Measurements from ENCODE around the gene NFASC. TPM values are rescaled to one million over a fixed set of nuclear protein-coding genes. Genes with fewer than 3 reads are reported as not detected.

Gene NFASC
- total and polyA plus RNA-seq, 4 experiments from 2014 or later: not detected

- no peak overlapping the region for H3K27ac Mint-ChIP-seq
- no peaks in the 10 kb centered on the region for H3K36me3 ChIP-seq (ENCODE audit: insufficient read depth, low read length)
- ChIA-PET POLR2A (ENCODE audit: partially characterized antibody) (no interaction called here), CTCF (ENCODE audit: partially characterized antibody) (no interaction called here)
- intact Hi-C loops (cut with micrococcal nuclease): no loop called here
- H3K4me1 Mint-ChIP-seq: no peaks in the 10 kb centered on the region
- H3K4me1 ChIP-seq (ENCODE audit: insufficient read depth, low read length): no peaks in the 10 kb centered on the region
- H3K27ac ChIP-seq (ENCODE audit: low read depth, low read length): no peak overlapping the region
- no peaks in the 10 kb centered on the region for H3K27me3 ChIP-seq (ENCODE audit: insufficient read depth, low read length)
- no peak overlapping the region for H3K4me3 ChIP-seq (ENCODE audit: low read length in 2 of 2)
- DNase-seq: no peak
- H3K9me3 ChIP-seq (ENCODE audit: control insufficient read depth in 1 of 2, low read length in 2 of 2): no peaks in the 10 kb centered on the region
- no peaks in the 10 kb centered on the region for H3K36me3 Mint-ChIP-seq
- H3K4me3 Mint-ChIP-seq: no peak overlapping the region
- peaks cover 0 to 13% of the 10 kb centered on the region in 2 donors for H3K27me3 Mint-ChIP-seq
- no peaks in the 10 kb centered on the region for H3K9me3 Mint-ChIP-seq
Observed at GRCh38 chr1:204868340-204868700, 2.3 kb upstream of the NFASC start.

- Mint-ChIP-seq H3K27me3 (peaks cover 0 to 13% of the 10 kb centered on the region in 2 donors), H3K27ac (no peak overlapping the region), H3K36me3 (no peaks in the 10 kb centered on the region), H3K9me3 (no peaks in the 10 kb centered on the region), H3K4me1 (no peaks in the 10 kb centered on the region), H3K4me3 (no peak overlapping the region)
- no peak overlapping the region for H3K4me3 ChIP-seq (ENCODE audit: low read length in 2 of 2)
- no peaks in the 10 kb centered on the region for H3K9me3 ChIP-seq (ENCODE audit: control insufficient read depth in 1 of 2, low read length in 2 of 2)
- no peak overlapping the region for H3K27ac ChIP-seq (ENCODE audit: low read depth, low read length)
- no peaks in the 10 kb centered on the region for H3K36me3 ChIP-seq (ENCODE audit: insufficient read depth, low read length)
- ChIA-PET POLR2A (ENCODE audit: partially characterized antibody) (no interaction called here), CTCF (ENCODE audit: partially characterized antibody) (no interaction called here)
- no peak for DNase-seq
- no peaks in the 10 kb centered on the region for H3K4me1 ChIP-seq (ENCODE audit: insufficient read depth, low read length)
- H3K27me3 ChIP-seq (ENCODE audit: insufficient read depth, low read length): no peaks in the 10 kb centered on the region
- intact Hi-C loops (cut with micrococcal nuclease): no loop called here
Observed at GRCh38 chr1:204869097-204869496, 1.6 kb upstream of the NFASC start.

- no peak for DNase-seq
- Mint-ChIP-seq H3K4me1 (no peaks in the 10 kb centered on the region), H3K4me3 (no peak overlapping the region), H3K36me3 (no peaks in the 10 kb centered on the region), H3K27me3 (peaks cover 2 to 16% of the 10 kb centered on the region in 2 donors), H3K9me3 (no peaks in the 10 kb centered on the region), H3K27ac (no peak overlapping the region)
- H3K27me3 ChIP-seq (ENCODE audit: insufficient read depth, low read length): no peaks in the 10 kb centered on the region
- intact Hi-C loops (cut with micrococcal nuclease): no loop called here
- H3K4me1 ChIP-seq (ENCODE audit: insufficient read depth, low read length): no peaks in the 10 kb centered on the region
- H3K9me3 ChIP-seq (ENCODE audit: control insufficient read depth in 1 of 2, low read length in 2 of 2): no peaks in the 10 kb centered on the region
- H3K27ac ChIP-seq (ENCODE audit: low read depth, low read length): no peak overlapping the region
- POLR2A ChIA-PET (ENCODE audit: partially characterized antibody): no interaction called here
- CTCF ChIA-PET (ENCODE audit: partially characterized antibody): no interaction called here
- H3K36me3 ChIP-seq (ENCODE audit: insufficient read depth, low read length): no peaks in the 10 kb centered on the region
- H3K4me3 ChIP-seq (ENCODE audit: low read length in 2 of 2): no peak overlapping the region
Observed at GRCh38 chr1:204871405-204872037, 859 bp downstream of the NFASC start.

- ChIA-PET CTCF (ENCODE audit: partially characterized antibody) (no interaction called here), POLR2A (ENCODE audit: partially characterized antibody) (no interaction called here)
- no peak overlapping the region for H3K27ac ChIP-seq (ENCODE audit: low read depth, low read length)
- H3K27me3 ChIP-seq (ENCODE audit: insufficient read depth, low read length): no peaks in the 10 kb centered on the region
- H3K9me3 Mint-ChIP-seq: no peaks in the 10 kb centered on the region
- H3K4me3 ChIP-seq (ENCODE audit: low read length in 2 of 2): no peak overlapping the region
- no peaks in the 10 kb centered on the region for H3K9me3 ChIP-seq (ENCODE audit: control insufficient read depth in 1 of 2, low read length in 2 of 2)
- H3K27ac Mint-ChIP-seq: no peak overlapping the region
- intact Hi-C loops (cut with micrococcal nuclease): no loop called here
- H3K27me3 Mint-ChIP-seq: peaks cover 2 to 12% of the 10 kb centered on the region in 2 donors
- H3K36me3 Mint-ChIP-seq: no peaks in the 10 kb centered on the region
- H3K4me3 Mint-ChIP-seq: no peak overlapping the region
- no peak for DNase-seq
- no peaks in the 10 kb centered on the region for H3K4me1 Mint-ChIP-seq
- H3K36me3 ChIP-seq (ENCODE audit: insufficient read depth, low read length): no peaks in the 10 kb centered on the region
- no peaks in the 10 kb centered on the region for H3K4me1 ChIP-seq (ENCODE audit: insufficient read depth, low read length)
Observed at GRCh38 chr1:204872262-204872881, 1.7 kb downstream of the NFASC start.

- peaks cover 6 to 11% of the 10 kb centered on the region in 2 donors for H3K27me3 Mint-ChIP-seq
- CTCF ChIA-PET (ENCODE audit: partially characterized antibody): no interaction called here
Observed at GRCh38 chr1:204873176-204873575, 2.5 kb downstream of the NFASC start.

GRCh38 chr1:204873714-204874113 is 3.1 kb downstream of the NFASC start:
- Mint-ChIP-seq H3K27ac (no peak overlapping the region), H3K9me3 (no peaks in the 10 kb centered on the region), H3K27me3 (peaks cover 6 to 11% of the 10 kb centered on the region in 2 donors), H3K36me3 (no peaks in the 10 kb centered on the region), H3K4me3 (no peak overlapping the region), H3K4me1 (no peaks in the 10 kb centered on the region)
- POLR2A ChIA-PET (ENCODE audit: partially characterized antibody): no interaction called here
- Histone ChIP-seq H3K27me3 (ENCODE audit: insufficient read depth, low read length) (no peaks in the 10 kb centered on the region), H3K27ac (ENCODE audit: low read depth, low read length) (no peak overlapping the region), H3K9me3 (ENCODE audit: control insufficient read depth in 1 of 2, low read length in 2 of 2) (no peaks in the 10 kb centered on the region), H3K4me1 (ENCODE audit: insufficient read depth, low read length) (no peaks in the 10 kb centered on the region), H3K4me3 (ENCODE audit: low read length in 2 of 2) (no peak overlapping the region), H3K36me3 (ENCODE audit: insufficient read depth, low read length) (no peaks in the 10 kb centered on the region)
- CTCF ChIA-PET (ENCODE audit: partially characterized antibody): no interaction called here
- DNase-seq: no peak
- intact Hi-C loops (cut with micrococcal nuclease): no loop called here

More at GRCh38 chr1:204873176-204873575, 2.5 kb downstream of the NFASC start:
- Mint-ChIP-seq H3K4me1 (no peaks in the 10 kb centered on the region), H3K36me3 (no peaks in the 10 kb centered on the region), H3K9me3 (no peaks in the 10 kb centered on the region), H3K4me3 (no peak overlapping the region), H3K27ac (no peak overlapping the region)
- Histone ChIP-seq H3K4me3 (ENCODE audit: low read length in 2 of 2) (no peak overlapping the region), H3K27me3 (ENCODE audit: insufficient read depth, low read length) (no peaks in the 10 kb centered on the region), H3K36me3 (ENCODE audit: insufficient read depth, low read length) (no peaks in the 10 kb centered on the region), H3K4me1 (ENCODE audit: insufficient read depth, low read length) (no peaks in the 10 kb centered on the region), H3K9me3 (ENCODE audit: control insufficient read depth in 1 of 2, low read length in 2 of 2) (no peaks in the 10 kb centered on the region), H3K27ac (ENCODE audit: low read depth, low read length) (no peak overlapping the region)
- intact Hi-C loops (cut with micrococcal nuclease): no loop called here
- POLR2A ChIA-PET (ENCODE audit: partially characterized antibody): no interaction called here
- DNase-seq: no peak

- Histone ChIP-seq H3K27ac (ENCODE audit: low read depth, low read length) (no peak overlapping the region), H3K27me3 (ENCODE audit: insufficient read depth, low read length) (no peaks in the 10 kb centered on the region), H3K4me3 (ENCODE audit: low read length in 2 of 2) (no peak overlapping the region), H3K4me1 (ENCODE audit: insufficient read depth, low read length) (no peaks in the 10 kb centered on the region), H3K36me3 (ENCODE audit: insufficient read depth, low read length) (no peaks in the 10 kb centered on the region), H3K9me3 (ENCODE audit: control insufficient read depth in 1 of 2, low read length in 2 of 2) (no peaks in the 10 kb centered on the region)
- H3K27ac Mint-ChIP-seq: no peak overlapping the region
- H3K4me3 Mint-ChIP-seq: no peak overlapping the region
- no peaks in the 10 kb centered on the region for H3K36me3 Mint-ChIP-seq
- no peaks in the 10 kb centered on the region for H3K9me3 Mint-ChIP-seq
- DNase-seq: no peak
- ChIA-PET CTCF (ENCODE audit: partially characterized antibody) (no interaction called here), POLR2A (ENCODE audit: partially characterized antibody) (no interaction called here)
- H3K27me3 Mint-ChIP-seq: peaks cover 8 to 11% of the 10 kb centered on the region in 2 donors
- H3K4me1 Mint-ChIP-seq: no peaks in the 10 kb centered on the region
- intact Hi-C loops (cut with micrococcal nuclease): no loop called here
Observed at GRCh38 chr1:204874274-204874673, 3.6 kb downstream of the NFASC start.
